H9 (cell line): ENCODE data around the gene ANKRD27. TPM values are rescaled to one million over a fixed set of nuclear protein-coding genes. Genes with fewer than 3 reads are reported as not detected.

Experiments used
- DNase-seq: peaks from one replicate; pipeline ENCODE4 v3.0.0-alpha.2; 2017
- H2AFZ ChIP-seq: one replicate; pipeline ENCODE4 v1.6.1; 2013; ENCODE audit warnings: mild to moderate bottlenecking, low read length, control low read depth, moderate library complexity
- H2AK5ac ChIP-seq: 2 replicates; pipeline ENCODE4 v1.6.1; 2013; ENCODE audit warnings: low read length, control low read depth, mixed read lengths; ENCODE audit not compliant: insufficient read length
- H2BK120ac ChIP-seq: one replicate; pipeline ENCODE4 v1.6.1; 2013; ENCODE audit warnings: low read depth, mild to moderate bottlenecking, low read length, control low read depth, inconsistent platforms; ENCODE audit not compliant: poor library complexity, severe bottlenecking
- H2BK12ac ChIP-seq: 2 replicates; pipeline ENCODE4 v1.6.1; 2013; ENCODE audit warnings: low read length, control low read depth, mixed read lengths, low read depth; ENCODE audit not compliant: insufficient read length
- H2BK15ac ChIP-seq: 2 replicates; pipeline ENCODE4 v1.6.1; 2013; ENCODE audit warnings: low read depth, low read length, control low read depth
- H2BK20ac ChIP-seq: one replicate; pipeline ENCODE4 v1.6.1; 2013; ENCODE audit warnings: low read depth, mild to moderate bottlenecking, low read length, control low read depth, inconsistent platforms; ENCODE audit not compliant: poor library complexity, severe bottlenecking
- H2BK5ac ChIP-seq: 2 replicates; pipeline ENCODE4 v1.6.1; 2013; ENCODE audit warnings: low read length, control low read depth, mixed read lengths; ENCODE audit not compliant: insufficient read length
- H3K14ac ChIP-seq: 2 replicates; pipeline ENCODE4 v1.6.1; 2013; ENCODE audit warnings: low read length, control low read depth; ENCODE audit not compliant: insufficient read depth
- H3K18ac ChIP-seq: 2 replicates; pipeline ENCODE4 v1.6.1; 2013; ENCODE audit warnings: low read depth, mild to moderate bottlenecking, mixed read lengths, low read length, control low read depth; ENCODE audit not compliant: insufficient read length
- H3K23ac ChIP-seq: 2 replicates; pipeline ENCODE4 v1.6.1; 2013; ENCODE audit warnings: low read length, control low read depth, mixed read lengths, low read depth; ENCODE audit not compliant: insufficient read length
- H3K23me2 ChIP-seq: 2 replicates; pipeline ENCODE4 v1.6.1; 2013; ENCODE audit warnings: low read depth, mild to moderate bottlenecking, mixed read lengths, low read length, control low read depth; ENCODE audit not compliant: insufficient read length, poor library complexity, severe bottlenecking
- H3K27ac ChIP-seq: 2 replicates; pipeline ENCODE4 v1.5.1; 2013; ENCODE audit warnings: low read length, control low read depth, mixed read lengths, low read depth; ENCODE audit not compliant: insufficient read length
- H3K27me3 ChIP-seq: 2 replicates; pipeline ENCODE4 v1.6.1; 2013; ENCODE audit warnings: low read length, control low read depth, inconsistent platforms; ENCODE audit not compliant: insufficient read depth
- H3K4ac ChIP-seq: 2 replicates; pipeline ENCODE4 v1.6.1; 2013; ENCODE audit warnings: low read depth, mild to moderate bottlenecking, control low read depth, inconsistent platforms, low read length, moderate library complexity
- H3K4me1 ChIP-seq: 2 replicates; pipeline ENCODE4 v1.6.1; 2013; ENCODE audit warnings: low read length, control low read depth, inconsistent platforms; ENCODE audit not compliant: insufficient read depth
- H3K4me2 ChIP-seq: 2 replicates; pipeline ENCODE4 v1.6.1; 2013; ENCODE audit warnings: low read length, control low read depth, mixed read lengths; ENCODE audit not compliant: insufficient read length, insufficient read depth
- H3K56ac ChIP-seq: 2 replicates; pipeline ENCODE4 v1.6.1; 2013; ENCODE audit warnings: low read depth, mild to moderate bottlenecking, mixed read lengths, low read length, control low read depth; ENCODE audit not compliant: insufficient read length
- H3K79me1 ChIP-seq: 2 replicates; pipeline ENCODE4 v1.6.1; 2013; ENCODE audit warnings: low read depth, mild to moderate bottlenecking, moderate library complexity, low read length, control low read depth, inconsistent platforms; ENCODE audit not compliant: insufficient read depth, poor library complexity, severe bottlenecking
- H3K79me2 ChIP-seq: 2 replicates; pipeline ENCODE4 v1.6.1; 2013; ENCODE audit warnings: low read length, control low read depth, inconsistent platforms; ENCODE audit not compliant: insufficient read depth
- H3K9ac ChIP-seq: 2 replicates; pipeline ENCODE4 v1.6.1; 2013; ENCODE audit warnings: low read length, control low read depth, mixed read lengths; ENCODE audit not compliant: insufficient read length; ENCODE audit errors: extremely low read depth
- H3K9me3 ChIP-seq: one replicate; pipeline ENCODE4 v1.6.1; 2013; ENCODE audit warnings: low read depth, low read length, inconsistent platforms; ENCODE audit not compliant: control insufficient read depth
- H3T11ph ChIP-seq: one replicate; pipeline ENCODE4 v1.6.1; 2013; ENCODE audit warnings: mild to moderate bottlenecking, low read length, control low read depth, inconsistent platforms
- H4K20me1 ChIP-seq: one replicate; pipeline ENCODE4 v1.6.1; 2013; ENCODE audit not compliant: control insufficient read depth, insufficient read length, insufficient read depth
- H4K5ac ChIP-seq: 2 replicates; pipeline ENCODE4 v1.6.1; 2013; ENCODE audit warnings: low read depth, mild to moderate bottlenecking, mixed read lengths, low read length, control low read depth; ENCODE audit not compliant: insufficient read length
- H4K8ac ChIP-seq: replicated peaks from 2 replicates; pipeline ENCODE4 v1.6.1; 2013; ENCODE audit warnings: low read length, control low read depth, mixed read lengths, low read depth; ENCODE audit not compliant: insufficient read length
- H4K91ac ChIP-seq: 2 replicates; pipeline ENCODE4 v1.6.1; 2013; ENCODE audit warnings: low read depth, mild to moderate bottlenecking, moderate library complexity, mixed read lengths, low read length, control low read depth; ENCODE audit not compliant: insufficient read length
- H3K27ac Mint-ChIP-seq, 3 experiments: 2 replicates in 2 of 3; 3 replicates in 1 of 3; pipeline ENCODE4 v1.8.0; 2020 to 2021; ENCODE audit warnings: mixed read lengths in 3 of 3, mild to moderate bottlenecking in 1 of 3, moderate library complexity in 1 of 3
- H3K27me3 Mint-ChIP-seq: 2 replicates; pipeline ENCODE4 v1.8.0; 2021; ENCODE audit warnings: low read depth, mild to moderate bottlenecking, moderate library complexity, mixed read lengths
- H3K36me3 Mint-ChIP-seq, 3 experiments: 2 replicates in 2 of 3; 3 replicates in 1 of 3; pipeline ENCODE4 v1.8.0; 2020 to 2021; ENCODE audit warnings: low read depth in 3 of 3, mixed read lengths in 3 of 3; ENCODE audit not compliant: insufficient read depth in 1 of 3
- H3K4me1 Mint-ChIP-seq, 2 experiments: 2 replicates each; pipeline ENCODE4 v1.8.0; 2020; ENCODE audit warnings: mixed read lengths in 2 of 2
- H3K4me3 Mint-ChIP-seq, 2 experiments: 2 replicates in 1 of 2; 3 replicates in 1 of 2; pipeline ENCODE4 v1.8.0; 2020 to 2021; ENCODE audit warnings: mild to moderate bottlenecking in 2 of 2, mixed read lengths in 2 of 2, moderate library complexity in 1 of 2
- H3K9me3 Mint-ChIP-seq, 2 experiments: 2 replicates in 1 of 2; 3 replicates in 1 of 2; pipeline ENCODE4 v1.8.0; 2020; ENCODE audit warnings: mild to moderate bottlenecking in 2 of 2, mixed read lengths in 2 of 2, moderate library complexity in 1 of 2
- CTCF ChIP-seq: fragments of 200-600 bp; sonication (generic); conservative IDR thresholded peaks from 3 replicates; pipeline ENCODE4 v1.8.0; 2021; ENCODE audit warnings: antibody characterized with exemption, mild to moderate bottlenecking
- WGBS: extraction: QIAGEN DNeasy Blood & Tissue Kit; methylation state at CpG from one replicate; pipeline ENCODE4 v1.1.7; 2013; ENCODE audit warnings: missing lambda C conversion rate, low lambda C conversion rate, mixed read lengths; ENCODE audit not compliant: insufficient read length; ENCODE audit errors: extremely low coverage; 5-methylcytosine and 5-hydroxymethylcytosine counted together
- total RNA-seq: library from RNA; stranded (reverse); gene quantifications from 2 replicates; pipeline ENCODE4 v1.2.1, GENCODE V29; 2021

ANKRD27 gene
- total RNA-seq, 1 experiment from 2014 or later = 40.7 TPM

GRCh38 chr19:32672841-32673240 lies 2.1 kb downstream of the ANKRD27 start:
- H3K4me1 Mint-ChIP-seq = peaks cover 28 to 29% of the 10 kb centered on the region in 2 experiments

More at GRCh38 chr19:32672841-32673240, 2.1 kb downstream of the ANKRD27 start:
- H3K9me3 Mint-ChIP-seq = peaks cover 0 to 1% of the 10 kb centered on the region in 2 experiments; a peak in 3 of 5 replicates
- Histone ChIP-seq H3K14ac (no peak overlapping the region), H3K18ac (no peak overlapping the region), H2BK5ac (no peak overlapping the region), H3K79me2 (peaks cover 19% of the 10 kb centered on the region; the same call in 1 of the 2 replicates), H2AK5ac (no peak overlapping the region), H2AFZ (no peak overlapping the region), H4K5ac (no peak overlapping the region), H2BK12ac (no peak overlapping the region), H4K20me1 (no peaks in the 10 kb centered on the region), H2BK20ac (no peak overlapping the region), H2BK120ac (no peak overlapping the region), H3K27ac (no peak overlapping the region), H3K9ac (no peak overlapping the region), H3K9me3 (no peaks in the 10 kb centered on the region), H2BK15ac (no peak overlapping the region), H3K23me2 (peaks cover 9% of the 10 kb centered on the region), H3K4ac (no peak overlapping the region), H3K4me1 (no peaks in the 10 kb centered on the region), H3K23ac (no peak overlapping the region), H4K8ac (no peak overlapping the region), H3K4me2 (no peak overlapping the region), H3K79me1 (peaks cover 10% of the 10 kb centered on the region), H3K56ac (no peak overlapping the region), H3T11ph (no peak overlapping the region), H3K27me3 (peaks cover 18% of the 10 kb centered on the region; the same call in 1 of the 2 replicates), H4K91ac (no peak overlapping the region)
- no peak for DNase-seq
- no peak for TF ChIP-seq CTCF
- WGBS = no CpG with 5 or more reads among the region's 3 CpGs
- H3K36me3 Mint-ChIP-seq = peaks cover 0 to 5% (median 5%) of the 10 kb centered on the region in 3 experiments; a peak in 2 of 7 replicates
- H3K27ac Mint-ChIP-seq = no peak overlapping the region
- peaks cover 27% of the 10 kb centered on the region for H3K27me3 Mint-ChIP-seq
- peak overlapping the region in 1 of 2 experiments; percentile 18; a peak in 3 of 5 replicates for H3K4me3 Mint-ChIP-seq
